Stimulated activated CD4-positive, alpha-beta T cell treated with anti-CD3 and anti-CD28 coated beads, Interleukin-2, amount 100 ng/mL, for 4 hours (primary cell): ENCODE data around the gene PCSK1.
"Not testable (repeated sequence)": the region's sequence is repeated elsewhere in the genome, so short reads cannot be mapped to it uniquely, and the experiment has no call there.

Experiments used
- DNase-seq: peaks from one replicate; pipeline ENCODE4 v3.0.0-alpha.2; 2020; ENCODE audit warnings: low read depth

PCSK1 gene

DNA sequence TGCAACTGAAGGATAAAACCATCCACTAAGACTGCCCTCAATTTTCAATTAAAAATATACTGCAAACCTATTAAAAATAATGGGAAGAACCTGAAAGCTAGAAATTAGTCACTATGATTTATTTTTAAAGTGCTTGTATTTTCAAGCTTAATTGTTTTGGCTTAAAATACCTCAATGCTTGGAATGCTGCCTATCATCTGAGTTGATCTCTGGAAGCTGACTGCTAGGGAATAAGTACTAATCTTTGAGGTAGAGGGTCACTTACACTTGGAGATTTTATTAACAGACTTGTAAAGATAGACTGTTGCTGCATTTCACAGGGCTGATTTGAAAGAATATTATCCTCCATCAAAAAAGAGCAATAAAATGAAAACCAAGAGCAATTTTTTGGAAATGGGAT is 6.2 kb downstream of the PCSK1 start:
- DNase-seq = no peak

GRCh38 chr5:96425443-96425842 is 7.6 kb downstream of the PCSK1 start:
- DNase-seq = no peak

DNA sequence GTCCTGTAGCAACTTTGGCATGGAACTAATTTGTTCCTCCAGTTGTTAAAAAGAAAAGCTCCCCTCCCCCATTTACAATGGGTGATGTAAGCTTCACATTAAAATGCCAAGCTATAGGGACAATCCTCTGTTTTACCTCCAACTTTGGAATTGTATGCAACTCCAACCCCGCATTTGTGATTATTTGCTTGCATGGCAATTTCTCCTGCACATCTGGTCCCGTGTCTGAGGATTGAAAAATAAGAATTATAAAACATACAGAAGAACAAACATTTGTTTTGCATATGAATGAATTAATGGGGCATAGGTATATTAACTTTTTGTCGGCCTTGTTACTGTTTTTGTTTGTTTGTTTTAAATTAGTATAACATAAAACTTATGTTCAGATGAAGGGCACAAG is 17.2 kb downstream of the PCSK1 start:
- DNase-seq = no peak

- DNase-seq = no peak
Measured at GRCh38 chr5:96412868-96413449, 20.1 kb downstream of the PCSK1 start.

DNA sequence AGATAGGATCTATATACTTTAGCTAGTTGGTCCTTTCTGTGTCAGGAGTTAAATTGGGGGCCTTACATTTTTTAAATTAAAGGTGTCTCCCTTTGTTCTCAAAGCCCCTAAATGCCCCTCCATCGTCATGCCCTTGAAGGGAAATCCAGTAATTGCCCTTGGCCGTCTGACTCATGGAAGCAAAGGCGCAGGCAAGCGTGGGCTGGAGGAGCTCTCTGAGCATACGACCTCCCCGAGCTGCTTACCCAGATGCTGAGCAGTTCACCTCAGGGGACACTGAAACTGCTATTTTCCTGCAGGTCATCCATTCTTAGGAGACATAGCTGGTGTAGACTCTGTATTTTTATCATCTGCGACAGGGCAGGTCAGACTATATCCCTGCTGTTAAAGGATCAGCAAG is 23.0 kb downstream of the PCSK1 start:
- no peak for DNase-seq

GRCh38 chr5:96408841-96409538 is 24.1 kb downstream of the PCSK1 start:
- DNase-seq = no peak

- no peak for DNase-seq
Measured at GRCh38 chr5:96408210-96408777, 24.8 kb downstream of the PCSK1 start.

DNA sequence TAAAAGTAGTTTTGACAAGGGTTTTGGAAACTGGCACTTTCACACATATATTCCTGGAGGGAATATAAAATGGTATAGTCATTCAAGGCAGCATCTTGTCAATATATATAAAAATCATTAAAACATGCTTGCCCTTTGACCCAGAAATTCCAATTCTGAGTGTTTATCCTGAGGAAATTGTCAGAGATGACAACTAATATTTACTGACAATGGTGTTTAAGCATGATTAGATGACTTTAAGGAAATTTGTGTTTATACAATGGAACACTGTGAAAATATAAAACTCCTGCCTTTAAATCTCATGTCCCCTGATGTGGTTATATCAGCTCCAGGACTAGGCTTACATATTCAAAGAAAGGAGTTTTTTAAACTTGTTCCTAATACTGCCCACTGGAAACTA is 25.6 kb downstream of the PCSK1 start:
- DNase-seq = no peak

GRCh38 chr5:96404191-96404867 is 28.7 kb downstream of the PCSK1 start:
- DNase-seq = no peak

DNA sequence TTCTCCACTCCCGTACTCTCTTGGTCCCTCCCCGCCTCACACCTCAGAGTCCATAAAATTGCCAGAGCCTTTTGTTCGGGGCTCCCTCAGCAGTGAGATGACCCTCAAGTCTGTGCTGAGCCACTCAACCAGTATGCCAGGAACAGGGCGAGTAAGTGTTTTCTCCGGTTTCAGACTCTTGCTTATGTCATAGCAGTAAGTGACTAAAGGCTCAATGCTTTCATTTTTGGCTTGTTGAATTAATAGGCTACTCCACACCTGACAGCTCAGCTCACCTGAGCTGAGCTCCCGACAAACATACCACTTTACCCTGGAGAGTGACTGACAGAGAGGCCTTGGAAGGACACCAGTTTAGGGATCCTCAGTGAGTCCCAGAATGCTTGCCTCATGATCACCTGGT is 30.5 kb downstream of the PCSK1 start:
- DNase-seq = no peak

DNA sequence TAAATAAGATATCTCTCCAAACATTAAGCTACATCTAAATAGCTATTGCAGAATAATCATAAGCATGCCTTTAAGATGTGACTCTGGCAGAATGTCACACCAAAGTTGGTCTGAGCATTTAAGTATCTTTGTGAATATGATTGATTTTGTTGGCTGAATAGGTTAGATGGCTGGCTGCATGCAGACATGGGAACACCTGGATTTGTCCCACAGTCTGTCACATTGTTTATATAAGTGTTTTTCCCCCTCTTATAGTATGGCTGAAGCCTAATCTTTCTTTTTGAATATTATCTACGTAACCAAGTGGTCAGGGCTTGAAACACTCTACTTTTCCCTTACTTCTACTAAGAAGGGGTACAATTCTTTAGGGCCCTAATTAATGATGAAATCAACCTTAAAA is 36.2 kb downstream of the PCSK1 start:
- no peak for DNase-seq

- DNase-seq = not testable (repeated sequence)
Measured at GRCh38 chr5:96395295-96395694, 37.8 kb downstream of the PCSK1 start.

GRCh38 chr5:96391921-96392320 is 41.1 kb downstream of the PCSK1 start:
- no peak for DNase-seq

- DNase-seq = no peak
Measured at GRCh38 chr5:96388176-96388575, 44.9 kb downstream of the PCSK1 start.

GRCh38 chr5:96387616-96388015 is 45.4 kb downstream of the PCSK1 start:
- no peak for DNase-seq

DNA sequence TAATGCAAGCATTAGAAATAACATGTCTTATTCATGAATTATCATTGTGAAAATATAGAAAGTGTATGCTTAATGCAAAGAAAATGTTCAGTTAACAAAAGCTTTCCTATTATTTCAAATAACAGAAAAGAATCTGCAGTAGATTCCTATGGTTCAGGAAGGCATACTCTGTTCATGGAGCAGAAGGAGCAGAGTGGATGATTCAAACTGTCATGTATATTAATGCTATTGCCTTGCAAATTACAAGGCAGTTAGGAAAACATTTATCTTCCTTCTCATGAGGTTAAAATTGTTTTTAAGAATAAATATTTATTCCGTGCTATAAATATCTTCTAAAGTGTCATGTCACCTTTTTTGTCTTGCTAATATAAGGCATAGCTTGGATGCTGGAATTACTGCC is 47.5 kb downstream of the PCSK1 start:
- DNase-seq = no peak

DNA sequence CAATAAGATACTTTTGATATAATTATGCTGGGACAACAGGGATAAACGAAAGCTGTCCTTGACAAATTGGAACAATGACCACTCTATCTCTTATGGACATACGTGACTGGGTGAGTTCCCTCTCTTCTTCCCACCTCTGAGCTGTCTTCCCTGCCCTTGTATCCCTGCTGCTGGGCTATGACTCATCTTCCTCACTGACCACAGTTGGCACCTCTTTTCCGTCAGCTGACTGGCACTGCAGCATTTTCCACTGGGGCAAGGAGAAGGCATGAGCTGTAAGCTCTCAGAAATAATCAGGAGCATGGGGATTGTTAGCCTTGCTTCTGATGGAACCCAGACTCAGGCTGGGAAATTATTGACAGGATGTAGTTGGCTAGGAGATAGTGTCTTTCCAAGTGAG is 48.7 kb downstream of the PCSK1 start:
- no peak for DNase-seq

DNA sequence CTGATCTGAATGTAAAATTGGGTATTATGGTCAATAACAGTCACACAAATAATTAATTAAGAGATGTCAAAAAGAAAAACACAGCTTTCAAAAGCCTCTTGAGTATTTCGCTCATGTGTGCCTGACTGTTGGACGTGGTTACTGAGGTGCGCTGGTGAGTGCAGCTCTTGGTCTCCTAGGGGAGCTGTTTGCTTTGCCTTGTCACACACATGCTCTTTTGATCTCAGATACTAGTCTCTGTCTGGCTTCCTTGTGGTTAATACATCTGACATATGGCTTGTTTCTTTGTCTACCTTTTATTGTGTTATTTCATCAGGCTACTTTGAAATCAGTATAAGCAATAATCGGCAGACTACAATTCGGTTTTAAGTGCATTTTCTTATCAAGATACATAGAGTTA is 51.5 kb downstream of the PCSK1 start:
- DNase-seq = no peak

DNA sequence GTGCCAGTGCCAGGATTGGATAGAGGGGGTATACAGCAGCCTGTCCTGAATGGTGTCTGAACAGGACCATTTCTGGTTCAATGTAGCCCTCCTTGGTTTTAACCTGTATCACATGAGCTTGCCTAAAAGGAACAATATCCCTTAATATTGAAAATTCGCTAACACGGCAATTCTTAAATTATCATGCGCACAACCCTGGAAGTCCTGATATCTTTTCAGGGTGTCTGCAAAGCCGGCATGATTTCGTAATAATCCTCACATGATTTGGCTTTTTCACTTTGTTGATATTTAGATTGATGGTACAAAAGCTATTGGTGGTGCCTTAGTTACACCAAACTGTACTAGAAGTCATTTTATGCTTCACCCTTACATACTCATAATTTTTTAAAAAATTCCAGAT is 53.2 kb downstream of the PCSK1 start:
- no peak for DNase-seq

- DNase-seq = no peak
Measured at GRCh38 chr5:96377597-96377996, 55.5 kb downstream of the PCSK1 start.

- no peak for DNase-seq
Measured at GRCh38 chr5:96377167-96377566, 55.9 kb downstream of the PCSK1 start.

GRCh38 chr5:96374653-96375052 is 58.4 kb downstream of the PCSK1 start:
- no peak for DNase-seq

DNA sequence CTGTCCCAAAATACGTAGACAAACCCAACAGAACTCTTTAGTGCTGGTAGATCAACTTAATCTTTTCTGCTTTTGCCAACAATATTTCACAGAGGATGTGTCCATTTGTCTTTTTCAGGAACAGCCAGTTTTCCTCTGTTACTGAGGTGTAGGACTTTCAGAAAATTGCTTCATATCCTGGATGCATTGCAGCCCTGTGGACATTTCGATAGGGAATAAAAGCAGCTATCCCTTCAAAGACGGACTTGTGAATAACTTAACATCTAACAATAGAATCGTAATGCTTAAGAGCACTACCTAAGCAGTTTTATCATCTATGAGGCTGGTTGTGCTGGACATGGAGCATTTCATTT is 59.7 kb downstream of the PCSK1 start:
- DNase-seq = no peak
